GM12878 (cell line): ENCODE results near the gene NHS. TPM values are rescaled to one million over a fixed set of nuclear protein-coding genes. Genes with fewer than 3 reads are reported as not detected.

ENCODE experiments used
- ATAC-seq: fragments of 200-7000 bp; cut with Tn5 transposase; 3 replicates; pipeline ENCODE4 v1.9.1; 2020; ENCODE audit warnings: mild to moderate bottlenecking, moderate library complexity
- BruUV-seq: library from RNA; stranded (reverse); fragments of 400-500 nt; replicated peaks from 2 replicates; lab custom pipeline; 2021; lab: Mats Ljungman, UMichigan
- CTCF ChIA-PET: fragments of 300-600 bp; sonication (Branson Sonifier 250); formaldehyde crosslinking; extraction: SDS; loops from one replicate; lab custom pipeline; 2021; ENCODE audit warnings: inconsistent platforms; lab: Yijun Ruan, JAX
- POLR2A ChIA-PET: fragments of 350-600 bp; formaldehyde crosslinking; extraction: SDS; loops from one replicate; lab custom pipeline; 2021; ENCODE audit warnings: inconsistent platforms; lab: Charles Lee
- RAD21 ChIA-PET: fragments of 300-600 bp; sonication (Branson Sonifier 250); formaldehyde crosslinking; loops from one replicate; lab custom pipeline; 2023; ENCODE audit warnings: antibody characterized with exemption; ENCODE audit not compliant: unreplicated experiment; lab: Charles Lee
- SMC1A ChIA-PET: fragments of 300-600 bp; sonication (Branson Sonifier 250); formaldehyde crosslinking; loops from one replicate; lab custom pipeline; 2023; ENCODE audit not compliant: unreplicated experiment, uncharacterized antibody; lab: Charles Lee
- DNase-seq: peaks from one replicate; pipeline ENCODE4 v3.0.0-alpha.2; 2011; ENCODE audit warnings: low read depth, low spot score
- FAIRE-seq: peaks from 3 replicates; lab custom pipeline; 2011; peaks lifted over from hg19 to GRCh38; lab: Jason Lieb, UNC
- H2AFZ ChIP-seq: 2 replicates; pipeline ENCODE4 v1.6.0; 2011; ENCODE audit warnings: low read depth, low read length, control low read depth; ENCODE audit not compliant: control insufficient read depth
- H3K27ac ChIP-seq: 2 replicates; pipeline ENCODE4 v1.5.1; 2011; ENCODE audit warnings: control low read depth; ENCODE audit not compliant: control insufficient read depth, insufficient read depth
- H3K27me3 ChIP-seq, 2 experiments: replicated peaks in 1 of 2; 2 replicates each; pipeline versions ENCODE4 v1.6.0 to v1.6.1; 2011; ENCODE audit warnings: low read length in 1 of 2; ENCODE audit not compliant: control insufficient read depth in 2 of 2, insufficient read depth in 2 of 2
- H3K36me3 ChIP-seq, 2 experiments: 2 replicates each; pipeline ENCODE4 v1.5.1; 2011; ENCODE audit warnings: low read length in 1 of 2; ENCODE audit not compliant: control insufficient read depth in 2 of 2, insufficient read depth in 2 of 2
- H3K4me1 ChIP-seq: 2 replicates; pipeline ENCODE4 v1.6.1; 2011; ENCODE audit warnings: mild to moderate bottlenecking, low read length, moderate library complexity, mixed read lengths; ENCODE audit not compliant: control insufficient read depth, insufficient read depth
- H3K4me2 ChIP-seq: 2 replicates; pipeline ENCODE4 v1.6.0; 2011; ENCODE audit warnings: control low read depth; ENCODE audit not compliant: control insufficient read depth, insufficient read depth
- H3K4me3 ChIP-seq: fragments of 200-600 bp; sonication (generic); 2 replicates; pipeline ENCODE4 v1.5.1; 2016
- H3K79me2 ChIP-seq: 2 replicates; pipeline ENCODE4 v1.6.0; 2011; ENCODE audit warnings: low read length; ENCODE audit not compliant: control insufficient read depth, insufficient read depth
- H3K9ac ChIP-seq: 2 replicates; pipeline ENCODE4 v1.8.0; 2011; ENCODE audit warnings: low read length, control low read depth, mixed read lengths; ENCODE audit not compliant: control insufficient read depth, insufficient read depth
- H3K9me3 ChIP-seq: replicated peaks from 3 replicates; pipeline ENCODE4 v1.5.1; 2011; ENCODE audit warnings: mild to moderate bottlenecking, low read length; ENCODE audit not compliant: control insufficient read depth, insufficient read depth
- H4K20me1 ChIP-seq: 2 replicates; pipeline ENCODE4 v1.6.0; 2011; ENCODE audit not compliant: control insufficient read depth, insufficient read depth
- CTCF ChIP-seq, 3 experiments: IDR thresholded peaks in 2 of 3; conservative IDR thresholded peaks in 1 of 3; 2 replicates each; pipeline ENCODE4 v1.5.1; 2011; ENCODE audit warnings: low read depth in 3 of 3, low read length in 3 of 3, mild to moderate bottlenecking in 3 of 3, control low read depth in 2 of 3, moderate library complexity in 2 of 3, inconsistent platforms in 1 of 3, mixed read lengths in 1 of 3; ENCODE audit not compliant: control insufficient read depth in 2 of 3, insufficient read depth in 1 of 3; ENCODE audit errors: extremely low read depth in 1 of 3
- HDAC2 ChIP-seq: fragments of 200-600 bp; sonication (generic); IDR thresholded peaks from 2 replicates; pipeline ENCODE4 v1.6.1; 2017
- IRF4 ChIP-seq: IDR thresholded peaks from 2 replicates; pipeline ENCODE4 v1.6.1; 2011; ENCODE audit warnings: low read depth, low read length
- SIX5 ChIP-seq: IDR thresholded peaks from 2 replicates; pipeline ENCODE4 v1.6.1; 2011; ENCODE audit warnings: mild to moderate bottlenecking, low read depth, low read length, moderate library complexity; ENCODE audit not compliant: severe bottlenecking
- ZBTB33 ChIP-seq: fragments of 450-650 bp; IDR thresholded peaks from 2 replicates; pipeline ENCODE4 v1.6.1; 2017; ENCODE audit warnings: mild to moderate bottlenecking
- in situ Hi-C: fragments of 300-500 bp; cut with MboI; formaldehyde crosslinking; loops from 9 replicates; pipeline ENCODE4 v1.14.3; 2018; ENCODE audit warnings: mixed read lengths
- intact Hi-C: fragments of 100-400 bp; cut with micrococcal nuclease; formaldehyde crosslinking; loops from one replicate; pipeline ENCODE4 v1.14.2; 2022; ENCODE audit not compliant: unreplicated experiment
- polyA plus RNA-seq, 11 experiments: library from polyadenylated mRNA; depleted of rRNA in 4 of 11; unstranded in 6 of 11; stranded (reverse) in 5 of 11; fragments of >200 nt; fragmentation: Nextera tagmentation in 4 of 11; fragmentation: Illumina TruSeq in 1 of 11; extraction: Ambion mirVana in 4 of 11; extraction: Trizol in 1 of 11; gene quantifications; 1 replicate in 1 of 11; 2 replicates in 10 of 11; pipeline versions ENCODE4 v1.2.1 to v1.2.3, GENCODE V29; 2011 to 2016; ENCODE audit warnings: inconsistent platforms in 2 of 11, missing spikeins in 2 of 11, low read depth in 1 of 11
- total RNA-seq, 4 experiments: library from RNA; depleted of rRNA in 3 of 4; stranded (reverse); fragments of >200 nt in 3 of 4; fragmentation: Illumina TruSeq in 1 of 4; extraction: Trizol in 1 of 4; gene quantifications; 2 replicates each; pipeline versions ENCODE4 v1.2.1 to v1.2.3, GENCODE V29; 2013 to 2021

Gene NHS
- total and polyA plus RNA-seq, 10 of the 15 experiments (the other 5 are each of a cell fraction or from before 2014, with no cell fraction given), result under 0.01 to 0.07 (median 0.03) TPM; not detected in 7

- TF ChIP-seq ZBTB33, result no peak
Measured at GRCh38 chrX:17627026-17627425, 252.0 kb downstream of the NHS start (continued).

- DNase-seq (no peak), FAIRE-seq (no peak), ATAC-seq (no peak)
- RAD21 ChIA-PET, result no interaction called here
- POLR2A ChIA-PET, result no interaction called here
- no peak overlapping the region for H3K27ac ChIP-seq
- no peaks in the 10 kb centered on the region for H3K36me3 ChIP-seq
- in situ Hi-C loops, result no loop called here
- no peak overlapping the region for H3K4me3 ChIP-seq
- TF ChIP-seq IRF4 (no peak), HDAC2 (no peak), CTCF (IDR thresholded peaks at IDR 0.05 in 2 of 3, conservative IDR thresholded peaks at IDR 0.05 in 1 of 3; ENCODE audit: control insufficient read depth in 2 of 3, extremely low read depth in 1 of 3, insufficient read depth in 1 of 3, low read depth in 3 of 3, low read length in 3 of 3) (no peak), SIX5 (no peak)
- no peak overlapping the region for H3K9ac ChIP-seq
- H3K4me1 ChIP-seq, result no peaks in the 10 kb centered on the region
- intact Hi-C loops, result no loop called here
- no peaks in the 10 kb centered on the region for H4K20me1 ChIP-seq
- H3K27me3 ChIP-seq, result no peaks in the 10 kb centered on the region; a peak in 1 of 4 replicates
- H2AFZ ChIP-seq, result no peak overlapping the region
- H3K4me2 ChIP-seq, result no peak overlapping the region
- SMC1A ChIA-PET, result no interaction called here
- H3K9me3 ChIP-seq, result no peaks in the 10 kb centered on the region
- CTCF ChIA-PET, result no interaction called here
- no peaks in the 10 kb centered on the region for H3K79me2 ChIP-seq
- no TSS peak for BruUV-seq
Measured at GRCh38 chrX:17628976-17629375, 254.0 kb downstream of the NHS start.
